GM19023 (cell line): ENCODE results near the gene SYNJ2.

Experiments used
- ATAC-seq: cut with Tn5 transposase; IDR thresholded peaks from one replicate; pipeline ENCODE4 v1.9.1; 2021; ENCODE audit warnings: mild to moderate bottlenecking, moderate library complexity; ENCODE audit not compliant: unreplicated experiment

SYNJ2 gene

GRCh38 chr6:158011980-158012566 is 30.4 kb downstream of the SYNJ2 start:
- no peak for ATAC-seq

GRCh38 chr6:158013904-158014504 is 32.3 kb downstream of the SYNJ2 start:
- no peak for ATAC-seq

GRCh38 chr6:158014505-158015187 is 33.0 kb downstream of the SYNJ2 start:
- no peak for ATAC-seq

GRCh38 chr6:158015188-158015506 is 33.5 kb downstream of the SYNJ2 start:
- no peak for ATAC-seq

- ATAC-seq: no peak
Measured at GRCh38 chr6:158016571-158017383, 35.1 kb downstream of the SYNJ2 start.

GRCh38 chr6:158017621-158018040 is 36.0 kb downstream of the SYNJ2 start:
- no peak for ATAC-seq

- ATAC-seq: no peak
Measured at GRCh38 chr6:158018041-158018771, 36.5 kb downstream of the SYNJ2 start.

- no peak for ATAC-seq
Measured at GRCh38 chr6:158018851-158019361, 37.2 kb downstream of the SYNJ2 start.

GRCh38 chr6:158019416-158019815 is 37.8 kb downstream of the SYNJ2 start:
- ATAC-seq: no peak

- no peak for ATAC-seq
Measured at GRCh38 chr6:158020272-158020711, 38.6 kb downstream of the SYNJ2 start.

GRCh38 chr6:158020811-158021210 is 39.1 kb downstream of the SYNJ2 start:
- no peak for ATAC-seq

- ATAC-seq: no peak
Measured at GRCh38 chr6:158021376-158021775, 39.7 kb downstream of the SYNJ2 start.

GRCh38 chr6:158021814-158022748 is 40.4 kb downstream of the SYNJ2 start:
- no peak for ATAC-seq

GRCh38 chr6:158022749-158023596 is 41.3 kb downstream of the SYNJ2 start:
- ATAC-seq: no peak

GRCh38 chr6:158023597-158023939 is 41.9 kb downstream of the SYNJ2 start:
- ATAC-seq: no peak

- no peak for ATAC-seq
Measured at GRCh38 chr6:158024566-158025297, 43.1 kb downstream of the SYNJ2 start.

- peak; percentile 88 for ATAC-seq
Measured at GRCh38 chr6:158026054-158026900, 44.6 kb downstream of the SYNJ2 start.
